Measurements from ENCODE around the gene MAP2K5. TPM values are rescaled to one million over a fixed set of nuclear protein-coding genes. Genes with fewer than 3 reads are reported as not detected.

Gene MAP2K5
- 10 to 100 TPM in 3 of 4 donors, 1 to 10 TPM in 1; 3.6 to 27.1 (median 18.6) TPM for total RNA-seq

DNA sequence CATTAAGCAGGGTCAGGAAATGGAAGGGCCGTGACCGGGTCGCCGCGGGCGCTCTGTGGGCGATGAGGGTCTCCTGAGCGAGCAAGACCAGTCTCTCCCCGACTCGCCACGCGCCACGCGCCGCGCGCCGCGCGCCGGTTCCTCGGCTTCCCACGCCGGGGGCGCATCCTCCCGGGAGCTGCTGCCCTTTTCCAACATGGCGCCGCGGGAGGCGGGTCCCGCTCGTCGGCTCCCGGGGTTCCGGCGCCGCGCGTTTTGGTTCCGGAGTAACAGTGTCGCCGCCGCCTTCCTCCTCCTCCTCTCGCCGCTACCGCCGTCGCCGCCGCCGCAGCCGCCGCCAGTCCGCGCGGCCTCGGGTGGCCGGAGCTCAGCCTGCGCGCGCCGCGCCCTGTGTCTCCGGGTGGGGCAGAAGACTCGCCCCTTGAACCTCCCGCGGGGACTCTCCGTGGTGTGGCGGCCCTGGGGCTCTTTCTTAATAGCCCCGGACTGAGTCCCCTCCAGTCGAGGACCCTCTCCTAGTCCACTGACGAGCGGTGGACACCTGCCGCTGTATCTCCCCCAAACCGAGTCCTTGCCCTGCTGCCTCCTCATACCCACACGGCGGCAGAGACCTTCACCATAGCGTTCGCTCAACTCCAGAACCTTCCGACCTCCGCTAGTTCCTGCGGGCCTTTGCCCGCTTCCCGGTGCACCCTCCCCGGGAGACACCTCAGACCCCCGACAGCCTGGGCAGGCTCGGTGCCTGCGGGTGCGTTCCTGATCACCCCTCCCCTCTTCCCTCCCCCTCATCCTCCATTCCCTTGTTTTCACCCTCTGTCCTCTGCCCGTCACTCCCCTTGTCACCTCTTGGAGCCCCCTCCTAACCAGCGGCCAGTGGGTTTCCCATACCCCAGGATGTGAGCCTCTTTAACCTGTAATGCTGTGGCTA lies at the start of gene MAP2K5:
Gene MAP2K5 (plus strand): TSS at position 284 of the 928 bp plus-strand sequence. CDS start 633 bp downstream, at position 917.
- Histone ChIP-seq H3K27me3 (no peaks in the 10 kb centered on the region), H3K36me3 (no peaks in the 10 kb centered on the region), H3K4me3 (peak within 1 kb of the TSS; percentile 80 to 82), H3K4me1 (peaks cover 0 to 8% of the 10 kb centered on the region in 2 donors), H3K27ac (peak within 1 kb of the TSS; percentile 81 to 87), H3K9me3 (no peaks in the 10 kb centered on the region)
- intact Hi-C loops (cut with DNase I; ENCODE audit: low total_unique reads), result no loop called here
- TF ChIP-seq, protein P1, sequence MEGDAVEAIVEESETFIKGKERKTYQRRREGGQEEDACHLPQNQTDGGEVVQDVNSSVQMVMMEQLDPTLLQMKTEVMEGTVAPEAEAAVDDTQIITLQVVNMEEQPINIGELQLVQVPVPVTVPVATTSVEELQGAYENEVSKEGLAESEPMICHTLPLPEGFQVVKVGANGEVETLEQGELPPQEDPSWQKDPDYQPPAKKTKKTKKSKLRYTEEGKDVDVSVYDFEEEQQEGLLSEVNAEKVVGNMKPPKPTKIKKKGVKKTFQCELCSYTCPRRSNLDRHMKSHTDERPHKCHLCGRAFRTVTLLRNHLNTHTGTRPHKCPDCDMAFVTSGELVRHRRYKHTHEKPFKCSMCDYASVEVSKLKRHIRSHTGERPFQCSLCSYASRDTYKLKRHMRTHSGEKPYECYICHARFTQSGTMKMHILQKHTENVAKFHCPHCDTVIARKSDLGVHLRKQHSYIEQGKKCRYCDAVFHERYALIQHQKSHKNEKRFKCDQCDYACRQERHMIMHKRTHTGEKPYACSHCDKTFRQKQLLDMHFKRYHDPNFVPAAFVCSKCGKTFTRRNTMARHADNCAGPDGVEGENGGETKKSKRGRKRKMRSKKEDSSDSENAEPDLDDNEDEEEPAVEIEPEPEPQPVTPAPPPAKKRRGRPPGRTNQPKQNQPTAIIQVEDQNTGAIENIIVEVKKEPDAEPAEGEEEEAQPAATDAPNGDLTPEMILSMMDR (IDR thresholded peaks at IDR 0.05), result no peak
- TF ChIP-seq POLR2A (IDR thresholded peaks at IDR 0.05), result peak; percentile 33 to 68
- DNase-seq, result peak; percentile 78 to 84

GRCh38 chr15:67495585-67495984 lies 46.9 kb upstream of the MAP2K5 start:
- no peaks in the 10 kb centered on the region for H3K4me1 ChIP-seq
- intact Hi-C loops (cut with DNase I; ENCODE audit: low total_unique reads), result no loop called here
- no peaks in the 10 kb centered on the region for H3K36me3 ChIP-seq
- no peaks in the 10 kb centered on the region for H3K9me3 ChIP-seq
- no peak for DNase-seq
- no peak overlapping the region for H3K27ac ChIP-seq
- TF ChIP-seq, protein P1 (IDR thresholded peaks at IDR 0.05), result no peak
- no peak for TF ChIP-seq POLR2A (IDR thresholded peaks at IDR 0.05)
- no peaks in the 10 kb centered on the region for H3K27me3 ChIP-seq
- no peak overlapping the region for H3K4me3 ChIP-seq

GRCh38 chr15:67501177-67501835 lies 41.2 kb upstream of the MAP2K5 start:
- TF ChIP-seq POLR2A (IDR thresholded peaks at IDR 0.05), result no peak
- TF ChIP-seq, protein P1 (IDR thresholded peaks at IDR 0.05), result peak; percentile 11 to 36 (median 28)
- DNase-seq, result no peak
- no peaks in the 10 kb centered on the region for H3K4me1 ChIP-seq
- no peak overlapping the region for H3K4me3 ChIP-seq
- H3K36me3 ChIP-seq, result no peaks in the 10 kb centered on the region
- intact Hi-C loops (cut with DNase I; ENCODE audit: low total_unique reads), result no loop called here
- peak overlapping the region in 1 of 2 donors; percentile 2 for H3K27ac ChIP-seq
- no peaks in the 10 kb centered on the region for H3K9me3 ChIP-seq
- no peaks in the 10 kb centered on the region for H3K27me3 ChIP-seq

DNA sequence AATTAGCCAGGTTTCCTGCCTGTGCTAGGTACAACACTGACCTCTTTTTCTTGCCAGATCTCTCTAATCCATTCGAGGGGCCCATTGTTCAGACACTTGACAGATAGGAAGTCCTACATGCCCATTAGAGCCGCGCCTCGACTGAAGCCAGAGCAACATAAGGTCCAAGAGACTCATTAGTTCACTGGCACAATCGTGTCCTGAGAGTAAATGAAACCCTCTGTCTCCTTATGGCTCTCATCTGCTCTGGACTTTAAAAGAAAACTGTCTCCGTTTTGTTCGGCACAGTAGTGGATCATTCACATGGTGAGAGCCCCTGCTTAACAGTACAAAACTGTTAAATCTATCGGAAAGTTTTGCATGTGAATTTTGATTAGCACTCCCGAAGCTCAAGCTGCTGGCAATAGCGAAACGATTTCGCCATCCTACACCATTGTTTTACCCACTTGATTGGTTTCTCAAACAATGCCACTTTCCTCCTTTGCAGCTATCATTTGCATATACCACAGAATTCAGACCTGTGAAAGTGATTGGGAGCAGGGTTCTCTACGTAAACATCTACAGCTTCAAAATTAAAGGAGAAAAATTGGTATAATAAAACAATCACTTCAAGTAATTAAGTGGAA lies 40.6 kb upstream of the MAP2K5 start:
- no peaks in the 10 kb centered on the region for H3K27me3 ChIP-seq
- intact Hi-C loops (cut with DNase I; ENCODE audit: low total_unique reads), result no loop called here
- DNase-seq, result no peak
- H3K27ac ChIP-seq, result peak overlapping the region in 1 of 2 donors; percentile 2
- no peaks in the 10 kb centered on the region for H3K36me3 ChIP-seq
- TF ChIP-seq, protein P1 (IDR thresholded peaks at IDR 0.05), result no peak
- no peak for TF ChIP-seq POLR2A (IDR thresholded peaks at IDR 0.05)
- no peaks in the 10 kb centered on the region for H3K4me1 ChIP-seq
- H3K4me3 ChIP-seq, result no peak overlapping the region
- H3K9me3 ChIP-seq, result no peaks in the 10 kb centered on the region

Measured in uterus (tissue), 4 donors.